ENCODE results near the gene FOLR3.

The FOLR3 gene

DNA sequence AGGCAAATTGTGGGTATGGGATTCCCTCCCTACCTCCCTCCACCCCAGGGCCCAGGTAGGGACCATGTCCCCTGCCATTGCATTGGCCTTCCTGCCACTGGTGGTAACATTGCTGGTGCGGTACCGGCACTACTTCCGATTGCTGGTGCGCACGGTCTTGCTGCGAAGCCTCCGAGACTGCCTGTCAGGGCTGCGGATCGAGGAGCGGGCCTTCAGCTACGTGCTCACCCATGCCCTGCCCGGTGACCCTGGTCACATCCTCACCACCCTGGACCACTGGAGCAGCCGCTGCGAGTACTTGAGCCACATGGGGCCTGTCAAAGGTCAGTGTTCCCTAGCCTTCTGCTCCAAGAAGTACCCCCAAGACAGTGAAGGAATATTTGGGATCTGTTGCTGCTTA, 29.6 kb upstream of the FOLR3 start, which contains the start of gene TOMT:
TSS of gene TOMT (plus strand) at position 37 of the 400 bp plus-strand sequence. CDS start at position 65, 28 bp downstream.
- Histone ChIP-seq H3K27ac (ENCODE audit: insufficient read depth, low read length, poor library complexity, severe bottlenecking) (no peak within 1 kb of the TSS), H3K9me3 (ENCODE audit: control insufficient read depth, low read length) (no peaks in the 10 kb centered on the region), H3K4me3 (ENCODE audit: insufficient read depth, low read depth, low read length, poor library complexity, severe bottlenecking) (no peak within 1 kb of the TSS), H3K4me1 (ENCODE audit: control insufficient read depth, insufficient read depth, low read length, poor library complexity, severe bottlenecking) (peaks cover 17% of the 10 kb centered on the region), H3K36me3 (ENCODE audit: control insufficient read depth, insufficient read depth, low read length) (peaks cover 11% of the 10 kb centered on the region), H3K27me3 (replicated peaks; ENCODE audit: control insufficient read depth, insufficient read depth, low read length, poor library complexity, severe bottlenecking) (no peaks in the 10 kb centered on the region)
- DNase-seq, result no peak

DNA sequence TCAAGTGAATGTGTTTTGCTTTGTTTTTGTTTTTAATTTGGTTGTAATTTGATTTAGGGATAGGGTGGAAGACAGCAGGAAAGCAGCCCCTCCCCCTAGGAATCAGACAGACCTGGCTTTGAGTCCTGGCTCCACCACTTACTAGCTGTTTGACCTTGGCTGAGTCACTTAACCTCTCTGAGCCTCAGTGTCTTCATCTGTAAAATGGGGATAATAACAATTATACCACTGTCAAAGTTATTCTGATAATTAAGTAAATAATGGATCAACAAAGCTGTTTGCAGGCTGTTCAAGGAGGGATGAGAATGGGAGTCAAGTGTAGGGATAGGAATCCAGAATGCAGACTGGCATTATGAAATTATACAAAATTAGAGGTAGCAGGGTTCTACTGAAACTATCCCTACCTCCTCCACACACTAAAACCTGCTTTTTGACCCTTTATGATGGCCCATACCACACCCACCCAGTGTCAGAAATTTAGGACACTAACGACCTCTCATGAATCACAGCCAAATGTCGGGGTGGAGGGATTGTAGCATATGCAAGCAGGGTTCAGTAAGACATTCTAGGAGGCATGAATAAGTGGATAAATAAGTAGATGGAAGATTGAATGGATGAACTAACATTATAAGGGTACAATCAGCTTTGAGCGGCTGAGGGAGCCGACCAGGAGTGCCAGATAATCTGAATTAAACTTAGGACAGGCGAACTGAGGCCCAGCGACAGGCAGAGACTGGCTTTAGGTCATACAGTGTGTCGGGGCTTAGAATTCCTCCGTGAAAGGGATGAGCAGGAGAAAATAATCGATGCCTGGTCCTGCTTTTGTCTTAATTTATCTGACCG, 24.0 kb upstream of the FOLR3 start:
- H3K9me3 ChIP-seq (ENCODE audit: control insufficient read depth, low read length), result no peaks in the 10 kb centered on the region
- no peaks in the 10 kb centered on the region for H3K27me3 ChIP-seq (replicated peaks; ENCODE audit: control insufficient read depth, insufficient read depth, low read length, poor library complexity, severe bottlenecking)
- H3K4me3 ChIP-seq (ENCODE audit: insufficient read depth, low read depth, low read length, poor library complexity, severe bottlenecking), result peak overlapping the region; percentile 86
- peaks cover 15% of the 10 kb centered on the region for H3K4me1 ChIP-seq (ENCODE audit: control insufficient read depth, insufficient read depth, low read length, poor library complexity, severe bottlenecking)
- peaks cover 11% of the 10 kb centered on the region for H3K36me3 ChIP-seq (ENCODE audit: control insufficient read depth, insufficient read depth, low read length)
- H3K27ac ChIP-seq (ENCODE audit: insufficient read depth, low read length, poor library complexity, severe bottlenecking), result peak overlapping the region; percentile 96
- no peak for DNase-seq

DNA sequence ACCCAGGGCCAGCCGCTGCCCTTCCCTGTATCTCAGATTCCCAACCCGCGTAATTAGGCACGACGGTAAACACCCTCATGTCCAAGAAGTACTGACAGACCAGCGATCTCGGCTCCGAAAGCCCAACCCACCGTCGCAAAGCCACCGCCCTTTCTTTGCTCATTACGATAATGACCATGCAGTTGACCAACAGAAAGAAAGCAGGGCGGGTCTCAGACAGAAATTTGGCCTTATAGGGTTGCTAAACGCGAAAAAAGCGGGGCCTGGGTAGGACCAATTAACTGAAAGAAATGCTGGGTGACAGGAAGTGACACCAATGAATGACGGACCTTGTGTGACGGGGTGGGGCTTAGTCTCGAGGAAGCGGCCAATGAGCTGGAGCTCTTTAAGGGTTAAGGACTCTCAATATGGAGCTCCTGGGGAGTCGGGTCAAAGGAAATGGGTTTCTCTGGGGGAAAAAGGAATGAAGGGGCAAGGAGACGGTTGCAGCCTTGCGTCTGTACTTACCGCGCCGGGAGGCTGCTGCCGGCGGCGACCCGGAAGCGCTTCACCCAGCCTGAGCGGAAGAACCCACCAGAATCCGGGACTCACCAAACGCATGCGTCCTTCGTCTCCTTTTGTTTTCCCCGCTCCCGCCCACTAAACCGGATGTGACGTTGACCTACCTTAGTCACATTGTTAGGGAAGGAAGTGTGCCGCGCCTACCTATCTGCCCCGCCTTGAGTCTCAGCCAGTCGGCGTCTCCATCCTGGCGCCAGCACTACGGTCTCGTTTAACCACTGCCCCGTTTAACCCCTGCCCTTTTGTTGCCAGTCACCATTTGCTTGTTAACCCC, 23.2 kb upstream of the FOLR3 start, which contains the start of gene ANAPC15:
TSS of gene ANAPC15 (minus strand) at position 553 of the 835 bp plus-strand sequence. CDS start 1,419 bp downstream, outside the sequence.
- Histone ChIP-seq H3K4me3 (ENCODE audit: insufficient read depth, low read depth, low read length, poor library complexity, severe bottlenecking) (peak within 1 kb of the TSS; percentile 86), H3K36me3 (ENCODE audit: control insufficient read depth, insufficient read depth, low read length) (peaks cover 11% of the 10 kb centered on the region), H3K27me3 (replicated peaks; ENCODE audit: control insufficient read depth, insufficient read depth, low read length, poor library complexity, severe bottlenecking) (no peaks in the 10 kb centered on the region), H3K9me3 (ENCODE audit: control insufficient read depth, low read length) (no peaks in the 10 kb centered on the region), H3K4me1 (ENCODE audit: control insufficient read depth, insufficient read depth, low read length, poor library complexity, severe bottlenecking) (peaks cover 15% of the 10 kb centered on the region), H3K27ac (ENCODE audit: insufficient read depth, low read length, poor library complexity, severe bottlenecking) (peak within 1 kb of the TSS; percentile 96)
- peak; percentile 96 to 98 (median 98) for DNase-seq

DNA sequence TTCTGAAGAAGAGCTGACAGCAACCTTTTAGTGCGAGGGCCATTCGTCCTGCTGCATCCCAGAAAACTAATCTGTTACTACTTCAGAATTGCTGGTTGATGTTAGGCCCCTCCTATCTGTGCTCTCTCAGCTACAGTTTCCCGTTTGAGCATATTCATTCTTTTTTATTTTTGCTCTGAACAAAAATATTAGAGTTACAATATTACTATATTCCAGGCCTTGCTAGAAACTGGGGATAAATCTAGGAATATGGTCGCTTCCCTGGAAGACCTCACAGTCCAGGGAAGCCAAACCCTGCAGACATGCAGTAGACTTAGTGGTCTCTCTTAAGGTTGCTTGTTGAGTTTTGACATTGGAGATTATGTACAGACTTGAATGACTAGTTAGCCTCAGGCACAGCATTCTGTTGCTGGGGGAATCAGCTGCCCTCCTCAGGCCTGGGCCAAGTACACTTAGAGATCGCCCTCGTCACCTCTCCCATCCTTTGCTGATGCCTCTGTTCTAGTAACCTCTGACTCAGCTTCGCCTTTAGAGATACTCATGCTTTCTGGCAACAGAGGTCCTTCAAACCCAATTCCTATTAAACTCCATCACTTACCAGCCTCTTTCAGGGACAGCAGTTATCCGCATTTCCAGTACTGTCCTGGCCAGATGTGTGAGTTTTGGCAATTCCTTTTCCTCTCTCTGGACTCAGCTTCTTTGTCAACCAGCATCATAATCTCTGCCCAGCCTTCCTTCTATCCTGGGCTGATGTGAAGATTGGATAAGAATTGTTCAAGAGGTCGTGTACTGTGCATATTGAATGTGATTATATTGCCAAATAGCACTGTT, 22.3 kb upstream of the FOLR3 start:
- H3K4me1 ChIP-seq (ENCODE audit: control insufficient read depth, insufficient read depth, low read length, poor library complexity, severe bottlenecking), result peaks cover 15% of the 10 kb centered on the region
- no peak for DNase-seq
- H3K27ac ChIP-seq (ENCODE audit: insufficient read depth, low read length, poor library complexity, severe bottlenecking), result peak overlapping the region; percentile 96
- peaks cover 11% of the 10 kb centered on the region for H3K36me3 ChIP-seq (ENCODE audit: control insufficient read depth, insufficient read depth, low read length)
- H3K9me3 ChIP-seq (ENCODE audit: control insufficient read depth, low read length), result no peaks in the 10 kb centered on the region
- H3K4me3 ChIP-seq (ENCODE audit: insufficient read depth, low read depth, low read length, poor library complexity, severe bottlenecking), result peak overlapping the region; percentile 30
- no peaks in the 10 kb centered on the region for H3K27me3 ChIP-seq (replicated peaks; ENCODE audit: control insufficient read depth, insufficient read depth, low read length, poor library complexity, severe bottlenecking)

DNA sequence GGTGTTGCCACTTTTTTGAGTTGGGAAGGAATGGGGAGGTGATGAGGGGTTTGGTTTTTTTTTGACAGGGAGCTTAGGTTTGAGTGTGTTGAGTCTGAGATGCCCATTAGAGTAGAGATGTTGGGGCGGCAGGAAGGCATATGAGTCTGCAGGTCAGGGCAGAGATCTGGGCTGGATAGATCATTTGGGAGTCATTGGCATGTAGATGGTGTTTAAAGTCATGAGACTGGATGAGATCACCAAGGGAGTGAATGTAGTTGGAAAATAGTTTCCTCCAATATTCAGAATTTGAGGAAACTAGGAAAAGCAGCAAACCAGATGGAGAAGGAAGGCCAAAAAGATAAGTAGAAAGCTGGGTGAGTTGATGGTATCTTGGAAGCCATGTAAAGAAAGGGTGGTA, 21.0 kb upstream of the FOLR3 start:
- no peaks in the 10 kb centered on the region for H3K27me3 ChIP-seq (replicated peaks; ENCODE audit: control insufficient read depth, insufficient read depth, low read length, poor library complexity, severe bottlenecking)
- no peak for DNase-seq
- no peak overlapping the region for H3K27ac ChIP-seq (ENCODE audit: insufficient read depth, low read length, poor library complexity, severe bottlenecking)

DNA sequence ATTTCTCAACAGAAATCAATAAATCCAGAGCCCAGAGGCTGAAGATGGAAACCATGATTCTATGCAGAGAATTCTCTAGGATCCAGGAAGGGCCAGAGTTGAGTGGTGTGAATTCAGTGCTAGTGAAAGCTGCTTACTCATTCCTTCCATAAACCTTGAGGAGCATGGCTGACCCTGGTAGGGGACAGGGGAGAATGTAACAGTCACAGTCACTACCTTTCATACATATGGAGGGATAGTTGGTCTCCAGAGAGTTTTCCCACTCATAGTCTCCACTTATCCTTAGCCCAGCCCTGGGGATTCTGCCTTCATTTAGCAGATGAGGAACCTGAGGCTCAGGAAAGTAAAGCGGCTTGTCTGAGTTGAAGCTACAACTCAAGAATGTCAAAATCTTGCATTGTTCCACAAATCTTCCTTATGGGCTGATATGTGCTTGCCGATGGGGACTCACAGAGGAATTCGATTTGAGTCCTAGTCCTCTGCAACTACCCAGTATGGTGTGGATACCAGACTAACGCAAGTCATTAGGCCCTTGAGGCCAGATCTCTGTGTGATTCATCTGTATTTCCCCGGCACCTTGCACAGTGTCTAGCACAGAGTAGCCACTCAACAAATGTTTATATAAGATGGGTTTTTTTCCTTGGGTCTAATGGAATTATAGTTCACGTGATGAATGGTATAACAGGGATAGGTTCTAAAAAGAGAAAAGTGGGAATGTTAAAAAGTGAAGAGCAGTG, 19.3 kb upstream of the FOLR3 start:
- no peaks in the 10 kb centered on the region for H3K36me3 ChIP-seq (ENCODE audit: control insufficient read depth, insufficient read depth, low read length)
- H3K4me1 ChIP-seq (ENCODE audit: control insufficient read depth, insufficient read depth, low read length, poor library complexity, severe bottlenecking), result peaks cover 15% of the 10 kb centered on the region
- H3K4me3 ChIP-seq (ENCODE audit: insufficient read depth, low read depth, low read length, poor library complexity, severe bottlenecking), result no peak overlapping the region
- no peaks in the 10 kb centered on the region for H3K27me3 ChIP-seq (replicated peaks; ENCODE audit: control insufficient read depth, insufficient read depth, low read length, poor library complexity, severe bottlenecking)
- H3K9me3 ChIP-seq (ENCODE audit: control insufficient read depth, low read length), result no peaks in the 10 kb centered on the region
- no peak overlapping the region for H3K27ac ChIP-seq (ENCODE audit: insufficient read depth, low read length, poor library complexity, severe bottlenecking)
- no peak for DNase-seq

More for the DNA sequence above, 21.0 kb upstream of the FOLR3 start:
- peaks cover 4% of the 10 kb centered on the region for H3K36me3 ChIP-seq (ENCODE audit: control insufficient read depth, insufficient read depth, low read length)
- peaks cover 15% of the 10 kb centered on the region for H3K4me1 ChIP-seq (ENCODE audit: control insufficient read depth, insufficient read depth, low read length, poor library complexity, severe bottlenecking)
- H3K4me3 ChIP-seq (ENCODE audit: insufficient read depth, low read depth, low read length, poor library complexity, severe bottlenecking), result no peak overlapping the region
- H3K9me3 ChIP-seq (ENCODE audit: control insufficient read depth, low read length), result no peaks in the 10 kb centered on the region

DNA sequence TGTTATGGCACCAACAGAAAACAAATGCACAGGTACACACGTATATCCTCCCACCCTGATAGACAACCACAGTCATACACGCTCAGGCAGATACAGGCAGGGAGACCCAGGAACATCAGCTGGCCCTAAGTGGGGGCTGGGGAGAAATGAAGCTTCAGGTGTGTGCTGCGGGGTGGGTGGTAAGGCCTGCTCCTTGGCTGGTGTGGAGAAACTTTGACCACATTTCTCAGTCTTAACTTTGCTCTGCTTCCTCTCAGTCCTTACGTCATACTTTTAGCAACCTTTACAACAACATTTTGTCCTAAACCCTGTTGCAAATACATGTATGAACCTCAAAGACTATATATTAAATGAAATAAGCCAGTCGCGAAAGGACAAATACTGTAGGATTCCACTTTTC, 16.3 kb upstream of the FOLR3 start:
- no peak overlapping the region for H3K27ac ChIP-seq (ENCODE audit: insufficient read depth, low read length, poor library complexity, severe bottlenecking)
- no peaks in the 10 kb centered on the region for H3K4me1 ChIP-seq (ENCODE audit: control insufficient read depth, insufficient read depth, low read length, poor library complexity, severe bottlenecking)
- H3K4me3 ChIP-seq (ENCODE audit: insufficient read depth, low read depth, low read length, poor library complexity, severe bottlenecking), result no peak overlapping the region
- no peak for DNase-seq
- no peaks in the 10 kb centered on the region for H3K36me3 ChIP-seq (ENCODE audit: control insufficient read depth, insufficient read depth, low read length)
- H3K9me3 ChIP-seq (ENCODE audit: control insufficient read depth, low read length), result no peaks in the 10 kb centered on the region
- peaks cover 3% of the 10 kb centered on the region for H3K27me3 ChIP-seq (replicated peaks; ENCODE audit: control insufficient read depth, insufficient read depth, low read length, poor library complexity, severe bottlenecking)

DNA sequence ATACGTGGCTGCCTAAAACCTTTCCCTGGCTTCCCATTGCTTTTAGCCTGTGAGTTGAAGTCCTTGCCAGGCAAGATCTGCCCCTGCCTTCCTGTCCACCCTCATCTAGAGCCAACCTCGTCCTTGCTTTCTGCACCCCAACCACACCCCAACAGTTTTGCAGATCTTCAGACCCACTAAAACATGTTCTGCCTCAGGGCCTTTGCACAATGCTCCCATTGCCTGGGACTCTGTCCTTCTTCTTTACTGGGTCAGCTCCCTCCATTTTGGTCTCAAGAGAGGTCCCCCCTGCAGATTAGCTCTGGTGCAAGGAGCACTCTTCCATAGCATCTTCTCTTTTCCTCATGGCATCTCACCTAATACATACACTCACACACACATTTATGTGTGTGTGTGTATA, 14.6 kb upstream of the FOLR3 start:
- no peak for DNase-seq
- H3K27ac ChIP-seq (ENCODE audit: insufficient read depth, low read length, poor library complexity, severe bottlenecking), result no peak overlapping the region
- peaks cover 3% of the 10 kb centered on the region for H3K27me3 ChIP-seq (replicated peaks; ENCODE audit: control insufficient read depth, insufficient read depth, low read length, poor library complexity, severe bottlenecking)
- no peak overlapping the region for H3K4me3 ChIP-seq (ENCODE audit: insufficient read depth, low read depth, low read length, poor library complexity, severe bottlenecking)
- no peaks in the 10 kb centered on the region for H3K9me3 ChIP-seq (ENCODE audit: control insufficient read depth, low read length)
- H3K4me1 ChIP-seq (ENCODE audit: control insufficient read depth, insufficient read depth, low read length, poor library complexity, severe bottlenecking), result no peaks in the 10 kb centered on the region
- no peaks in the 10 kb centered on the region for H3K36me3 ChIP-seq (ENCODE audit: control insufficient read depth, insufficient read depth, low read length)

DNA sequence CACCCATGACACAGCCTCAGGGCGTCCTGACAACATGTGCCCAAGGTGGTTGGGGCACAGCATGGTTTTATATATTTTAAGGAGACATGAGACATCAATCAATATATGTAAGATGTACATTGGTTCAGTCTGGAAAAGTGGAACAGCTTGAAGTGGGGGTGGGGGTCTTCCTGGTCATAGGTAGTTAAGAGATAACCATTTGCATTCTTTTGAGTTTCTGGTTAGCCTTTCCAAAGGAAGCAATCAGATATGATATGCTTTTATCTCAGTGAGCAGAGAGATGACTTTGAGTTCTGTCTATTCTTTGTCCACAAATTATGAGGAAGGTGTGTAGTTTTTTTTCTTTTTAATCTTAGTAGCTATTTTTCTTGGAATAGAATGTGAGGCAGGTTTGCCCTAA, 12.9 kb upstream of the FOLR3 start:
- Histone ChIP-seq H3K4me3 (ENCODE audit: insufficient read depth, low read depth, low read length, poor library complexity, severe bottlenecking) (no peak overlapping the region), H3K27me3 (replicated peaks; ENCODE audit: control insufficient read depth, insufficient read depth, low read length, poor library complexity, severe bottlenecking) (peaks cover 3% of the 10 kb centered on the region), H3K4me1 (ENCODE audit: control insufficient read depth, insufficient read depth, low read length, poor library complexity, severe bottlenecking) (no peaks in the 10 kb centered on the region), H3K27ac (ENCODE audit: insufficient read depth, low read length, poor library complexity, severe bottlenecking) (no peak overlapping the region), H3K36me3 (ENCODE audit: control insufficient read depth, insufficient read depth, low read length) (no peaks in the 10 kb centered on the region), H3K9me3 (ENCODE audit: control insufficient read depth, low read length) (no peaks in the 10 kb centered on the region)
- DNase-seq, result no peak
